ENCODE data around the gene E2F1. TPM values are rescaled to one million over a fixed set of nuclear protein-coding genes. Genes with fewer than 3 reads are reported as not detected.

E2F1 gene
- total RNA-seq, 1 experiment from 2014 or later = 44.2 TPM

GRCh38 chr20:33676121-33676520 lies 10.1 kb downstream of the E2F1 start (continued):
- TF ChIP-seq, protein P1, sequence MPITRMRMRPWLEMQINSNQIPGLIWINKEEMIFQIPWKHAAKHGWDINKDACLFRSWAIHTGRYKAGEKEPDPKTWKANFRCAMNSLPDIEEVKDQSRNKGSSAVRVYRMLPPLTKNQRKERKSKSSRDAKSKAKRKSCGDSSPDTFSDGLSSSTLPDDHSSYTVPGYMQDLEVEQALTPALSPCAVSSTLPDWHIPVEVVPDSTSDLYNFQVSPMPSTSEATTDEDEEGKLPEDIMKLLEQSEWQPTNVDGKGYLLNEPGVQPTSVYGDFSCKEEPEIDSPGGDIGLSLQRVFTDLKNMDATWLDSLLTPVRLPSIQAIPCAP (CRISPR knock-in tag; IDR thresholded peaks at IDR 0.05) = no peak
- no peak for TF ChIP-seq ZNF219 (CRISPR knock-in tag; IDR thresholded peaks at IDR 0.05; ENCODE audit: borderline replicate concordance)
- no peak for TF ChIP-seq TCF7 (CRISPR knock-in tag; IDR thresholded peaks at IDR 0.05; ENCODE audit: low read depth)
- no peak for TF ChIP-seq ATF6 (CRISPR knock-in tag; IDR thresholded peaks at IDR 0.05)
- no peak for TF ChIP-seq RELA (CRISPR knock-in tag; IDR thresholded peaks at IDR 0.05; ENCODE audit: borderline replicate concordance)
- no peak for TF ChIP-seq ETV6 (CRISPR knock-in tag; IDR thresholded peaks at IDR 0.05)
- no peak for TF ChIP-seq ZNF317 (CRISPR knock-in tag; IDR thresholded peaks at IDR 0.05; ENCODE audit: borderline replicate concordance, low read depth)

DNA sequence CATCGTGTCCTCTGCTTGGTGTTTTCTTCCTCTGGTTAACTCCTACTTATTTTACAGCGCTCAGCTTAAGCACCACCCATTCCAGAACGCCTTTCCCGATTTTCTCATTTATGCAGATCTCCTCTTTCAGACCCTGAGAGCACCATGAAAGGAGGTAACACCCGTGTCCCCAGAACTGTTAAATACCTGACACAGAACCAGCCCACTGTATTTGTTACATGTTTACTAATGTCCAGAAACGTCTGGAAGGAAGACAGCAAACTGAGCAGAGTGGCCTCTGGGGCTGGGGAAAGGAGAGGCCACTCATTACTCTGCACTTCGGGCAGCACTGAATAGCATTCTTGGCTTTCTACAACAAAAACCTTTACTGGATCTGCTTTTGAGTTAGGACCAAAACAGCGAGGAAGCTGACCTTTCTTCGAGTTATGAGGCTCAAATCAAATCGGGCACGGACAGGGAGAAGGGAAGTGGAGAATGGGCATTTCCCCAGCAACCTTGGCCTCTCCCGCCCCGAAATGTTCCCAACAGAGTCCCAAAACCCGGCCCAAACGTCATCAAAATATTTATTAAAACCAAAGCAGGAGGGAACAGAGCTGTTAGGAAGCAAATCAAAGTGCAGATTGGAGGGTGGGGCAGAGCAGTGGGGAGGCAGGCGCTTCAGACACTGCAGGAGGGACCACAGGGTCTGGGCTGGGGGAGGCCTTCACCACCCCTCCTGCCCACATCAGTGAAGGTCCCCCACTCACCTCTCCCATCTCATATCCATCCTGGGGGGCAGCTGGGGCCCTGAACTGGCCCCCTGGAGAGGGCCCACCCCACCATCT lies 10.8 kb downstream of the E2F1 start:
- Mint-ChIP-seq H3K27me3 (ENCODE audit: low read depth) (no peaks in the 10 kb centered on the region; the same call in 1 of the 2 replicates), H3K36me3 (peaks cover 29% of the 10 kb centered on the region), H3K4me1 (peaks cover 31% of the 10 kb centered on the region), H3K27ac (peak overlapping the region; percentile 69), H3K4me3 (peak overlapping the region; percentile 64), H3K9me3 (no peaks in the 10 kb centered on the region)
- DNase-seq (ENCODE audit: low spot score) (no peak), ATAC-seq (no peak)
- CTCF ChIA-PET = interaction anchor here (0.6 to 1.3 kb wide), 3 partner anchors 12 to 1658 kb away, joined by 3 to 4 read pairs (median 3); partner anchors contain the start of gene ZNF341
- POLR2A ChIA-PET = interaction anchor here (0.6 kb wide), 1 partner anchor 156 kb away, joined by 4 read pairs; no protein-coding TSS in a partner anchor
- no peak for TF ChIP-seq CDX4 (CRISPR knock-in tag; IDR thresholded peaks at IDR 0.05; ENCODE audit: borderline replicate concordance)
- TF ChIP-seq, protein P2, sequence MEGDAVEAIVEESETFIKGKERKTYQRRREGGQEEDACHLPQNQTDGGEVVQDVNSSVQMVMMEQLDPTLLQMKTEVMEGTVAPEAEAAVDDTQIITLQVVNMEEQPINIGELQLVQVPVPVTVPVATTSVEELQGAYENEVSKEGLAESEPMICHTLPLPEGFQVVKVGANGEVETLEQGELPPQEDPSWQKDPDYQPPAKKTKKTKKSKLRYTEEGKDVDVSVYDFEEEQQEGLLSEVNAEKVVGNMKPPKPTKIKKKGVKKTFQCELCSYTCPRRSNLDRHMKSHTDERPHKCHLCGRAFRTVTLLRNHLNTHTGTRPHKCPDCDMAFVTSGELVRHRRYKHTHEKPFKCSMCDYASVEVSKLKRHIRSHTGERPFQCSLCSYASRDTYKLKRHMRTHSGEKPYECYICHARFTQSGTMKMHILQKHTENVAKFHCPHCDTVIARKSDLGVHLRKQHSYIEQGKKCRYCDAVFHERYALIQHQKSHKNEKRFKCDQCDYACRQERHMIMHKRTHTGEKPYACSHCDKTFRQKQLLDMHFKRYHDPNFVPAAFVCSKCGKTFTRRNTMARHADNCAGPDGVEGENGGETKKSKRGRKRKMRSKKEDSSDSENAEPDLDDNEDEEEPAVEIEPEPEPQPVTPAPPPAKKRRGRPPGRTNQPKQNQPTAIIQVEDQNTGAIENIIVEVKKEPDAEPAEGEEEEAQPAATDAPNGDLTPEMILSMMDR (IDR thresholded peaks at IDR 0.05) = no peak
- TF ChIP-seq FOXP1 (CRISPR knock-in tag; IDR thresholded peaks at IDR 0.05; ENCODE audit: borderline replicate concordance) = no peak
- 0 out of 2 replicates have a peak, but pooled peaks have one; percentile 31 for TF ChIP-seq GABPB1 (CRISPR knock-in tag; IDR thresholded peaks at IDR 0.05)
- no peak for TF ChIP-seq ETV6 (CRISPR knock-in tag; IDR thresholded peaks at IDR 0.05)
- TF ChIP-seq ERG (CRISPR knock-in tag; IDR thresholded peaks at IDR 0.05) = no peak
- TF ChIP-seq PRRX2 (CRISPR knock-in tag; IDR thresholded peaks at IDR 0.05) = peak; percentile 3; the same call in 1 of the 2 replicates
- TF ChIP-seq NR2C2 (CRISPR knock-in tag; IDR thresholded peaks at IDR 0.05) = no peak

Data from WTC11 (cell line).